ENCODE data around the gene TRIM54. TPM values are rescaled to one million over a fixed set of nuclear protein-coding genes. Genes with fewer than 3 reads are reported as not detected.
A peak's percentile ranks its signal among the peaks of the same experiment; 100 is the strongest.
"Not testable (repeated sequence)": the region's sequence is repeated elsewhere in the genome, so short reads cannot be mapped to it uniquely, and the experiment has no call there.

Gene TRIM54
- total RNA-seq, 4 donors from 2014 or later: not detected

- WGBS, 2 donors: 86 to 89% methylated on average over 8 to 9 of the region's 9 CpGs
- TF ChIP-seq CTCF (IDR thresholded peaks at IDR 0.05): no peak
- TF ChIP-seq POLR2A (IDR thresholded peaks at IDR 0.05): no peak
- DNase-seq (ENCODE audit: low spot score in 2 of 2): no peak
- intact Hi-C loops (cut with DNase I; ENCODE audit: low total_unique reads): no loop called here
- no peak overlapping the region for H3K4me3 ChIP-seq (ENCODE audit: low read depth, poor library complexity, severe bottlenecking)
Measured at GRCh38 chr2:27314709-27315108, 32.5 kb downstream of the TRIM54 start.

DNA sequence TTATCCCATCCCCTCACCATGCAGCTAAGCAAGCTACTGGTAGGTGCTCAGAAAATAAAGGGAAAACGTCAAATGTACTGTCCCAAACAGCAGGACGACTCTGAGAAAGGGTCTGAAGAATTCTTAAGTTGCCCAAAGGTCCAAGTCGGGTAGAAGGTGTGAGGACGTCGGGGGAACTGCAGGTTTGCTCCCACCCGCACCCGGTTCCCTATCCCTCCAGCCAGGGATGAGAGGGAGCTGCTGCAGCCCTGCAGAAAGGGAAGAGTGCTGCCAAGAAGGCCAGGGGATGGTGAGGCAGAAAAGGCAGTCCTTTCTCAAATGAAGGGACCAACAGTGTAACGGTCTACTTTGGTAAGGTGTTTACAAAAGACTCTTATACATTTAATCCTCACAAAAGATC lies 32.9 kb downstream of the TRIM54 start:
- no peak for TF ChIP-seq POLR2A (IDR thresholded peaks at IDR 0.05)
- WGBS, 2 donors: 73 to 80% methylated on average over 8 of the region's 8 CpGs
- intact Hi-C loops (cut with DNase I; ENCODE audit: low total_unique reads): no loop called here
- no peak for DNase-seq (ENCODE audit: low spot score in 2 of 2)
- no peak overlapping the region for H3K4me3 ChIP-seq (ENCODE audit: low read depth, poor library complexity, severe bottlenecking)

DNA sequence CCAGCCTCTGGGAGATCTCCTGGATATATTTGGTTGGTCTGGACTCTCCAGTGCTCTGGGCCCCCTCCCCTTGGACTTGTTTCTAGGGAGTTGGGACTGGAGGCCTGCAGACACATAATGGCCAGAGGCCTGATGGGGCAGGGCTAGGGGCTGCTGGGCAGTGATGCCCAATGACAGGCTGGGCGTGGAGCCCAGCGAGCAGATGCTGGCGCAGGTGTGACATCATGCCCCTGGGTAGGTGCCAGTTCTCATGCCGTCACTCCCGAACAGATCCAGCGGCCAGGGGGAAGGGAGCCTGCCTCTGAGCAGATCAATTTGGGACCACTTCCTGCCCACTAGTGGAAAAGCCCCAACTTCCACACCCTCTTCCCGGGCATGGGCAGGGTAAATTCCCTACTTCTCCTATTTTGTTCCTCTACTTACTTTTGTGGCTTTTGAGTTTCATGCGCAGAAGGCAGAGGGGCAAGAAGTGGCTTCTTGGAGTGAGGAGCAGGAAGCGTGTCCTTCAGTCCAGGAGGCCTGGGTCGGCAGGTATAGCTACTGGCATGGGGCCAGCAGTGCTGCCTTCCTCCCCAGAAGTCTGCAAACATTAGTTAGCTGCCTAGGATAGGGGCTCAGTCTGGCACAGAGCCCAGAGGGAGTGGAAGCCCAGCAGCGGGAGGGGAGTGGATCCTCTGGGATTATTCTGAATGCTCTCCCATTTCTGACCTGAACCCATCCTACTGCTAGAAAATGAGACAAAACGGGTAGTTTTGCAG lies 34.6 kb downstream of the TRIM54 start:
- TF ChIP-seq POLR2A (IDR thresholded peaks at IDR 0.05) (no peak), CTCF (IDR thresholded peaks at IDR 0.05) (no peak)
- 68 to 79% methylated on average over 12 of the region's 12 CpGs for whole genome bisulfite sequencing, 2 donors
- DNase-seq (ENCODE audit: low spot score in 2 of 2): no peak
- intact Hi-C loops (cut with DNase I; ENCODE audit: low total_unique reads): no loop called here
- H3K4me3 ChIP-seq (ENCODE audit: low read depth, poor library complexity, severe bottlenecking): no peak overlapping the region

- intact Hi-C loops (cut with DNase I; ENCODE audit: low total_unique reads); H3K4me3 ChIP-seq (ENCODE audit: low read depth, poor library complexity, severe bottlenecking); DNase-seq (ENCODE audit: low spot score in 2 of 2): not testable (repeated sequence)
- 92 to 96% methylated on average over 15 of the region's 15 CpGs for WGBS, 2 donors
Measured at GRCh38 chr2:27319839-27320238, 37.6 kb downstream of the TRIM54 start.

DNA sequence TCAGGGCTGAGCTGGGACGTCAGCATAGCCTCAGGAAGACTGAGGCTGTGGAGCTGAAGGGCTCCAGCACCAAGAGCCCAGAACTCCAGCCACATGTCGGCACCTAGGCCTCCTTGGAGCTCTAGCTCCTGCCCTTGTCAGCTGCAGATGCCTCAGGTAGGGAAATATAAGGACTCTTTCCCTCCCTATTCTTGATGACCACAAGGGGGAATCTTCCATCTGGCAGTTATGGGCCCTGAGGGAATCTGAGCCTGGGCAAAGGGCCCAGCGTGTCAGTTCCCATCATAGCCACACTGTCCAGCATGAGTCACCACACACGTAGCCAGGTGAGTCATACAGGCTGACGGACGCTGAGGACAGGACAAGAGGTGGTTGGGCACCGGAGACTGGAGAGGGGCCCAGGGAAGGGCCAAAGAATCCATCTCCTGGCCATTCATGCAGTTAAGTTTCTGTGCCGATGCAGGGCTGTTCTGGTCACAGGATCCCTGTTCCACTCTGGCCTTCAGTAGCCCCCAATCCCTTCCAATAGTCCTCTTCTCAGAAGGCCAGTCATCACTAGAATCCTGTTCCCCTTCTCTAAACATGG lies 38.8 kb downstream of the TRIM54 start:
- WGBS, 2 donors: 38 to 40% methylated on average over 8 of the region's 8 CpGs
- no peak overlapping the region for H3K4me3 ChIP-seq (ENCODE audit: low read depth, poor library complexity, severe bottlenecking)
- no peak for DNase-seq (ENCODE audit: low spot score in 2 of 2)
- intact Hi-C loops (cut with DNase I; ENCODE audit: low total_unique reads): no loop called here
- no peak for TF ChIP-seq POLR2A (IDR thresholded peaks at IDR 0.05)
- no peak for TF ChIP-seq CTCF (IDR thresholded peaks at IDR 0.05)

- intact Hi-C loops (cut with DNase I; ENCODE audit: low total_unique reads): no loop called here
- H3K4me3 ChIP-seq (ENCODE audit: low read depth, poor library complexity, severe bottlenecking): peak overlapping the region; percentile 79
- DNase-seq (ENCODE audit: low spot score in 2 of 2): no peak
- WGBS, 2 donors: 1 to 3% methylated on average over 10 of the region's 10 CpGs
- TF ChIP-seq CTCF (IDR thresholded peaks at IDR 0.05) (no peak), POLR2A (IDR thresholded peaks at IDR 0.05) (no peak)
Measured at GRCh38 chr2:27322301-27322765, 40.1 kb downstream of the TRIM54 start.

Measured in lower leg skin (tissue), 4 donors.